GM12878 (cell line): ENCODE measurements around the gene HMCN2. TPM values are rescaled to one million over a fixed set of nuclear protein-coding genes. Genes with fewer than 3 reads are reported as not detected.

Experiments used
- ATAC-seq: fragments of 200-7000 bp; cut with Tn5 transposase; 3 replicates; pipeline ENCODE4 v1.9.1; 2020; ENCODE audit warnings: mild to moderate bottlenecking, moderate library complexity
- BruUV-seq: library from RNA; stranded (reverse); fragments of 400-500 nt; replicated peaks from 2 replicates; lab custom pipeline; 2021; lab: Mats Ljungman, UMichigan
- CTCF ChIA-PET: fragments of 300-600 bp; sonication (Branson Sonifier 250); formaldehyde crosslinking; extraction: SDS; loops from one replicate; lab custom pipeline; 2021; ENCODE audit warnings: inconsistent platforms; lab: Yijun Ruan, JAX
- POLR2A ChIA-PET: fragments of 350-600 bp; formaldehyde crosslinking; extraction: SDS; loops from one replicate; lab custom pipeline; 2021; ENCODE audit warnings: inconsistent platforms; lab: Charles Lee
- RAD21 ChIA-PET: fragments of 300-600 bp; sonication (Branson Sonifier 250); formaldehyde crosslinking; loops from one replicate; lab custom pipeline; 2023; ENCODE audit warnings: antibody characterized with exemption; ENCODE audit not compliant: unreplicated experiment; lab: Charles Lee
- SMC1A ChIA-PET: fragments of 300-600 bp; sonication (Branson Sonifier 250); formaldehyde crosslinking; loops from one replicate; lab custom pipeline; 2023; ENCODE audit not compliant: unreplicated experiment, uncharacterized antibody; lab: Charles Lee
- DNase-seq: peaks from one replicate; pipeline ENCODE4 v3.0.0-alpha.2; 2011; ENCODE audit warnings: low read depth, low spot score
- FAIRE-seq: peaks from 3 replicates; lab custom pipeline; 2011; peaks lifted over from hg19 to GRCh38; lab: Jason Lieb, UNC
- H2AFZ ChIP-seq: 2 replicates; pipeline ENCODE4 v1.6.0; 2011; ENCODE audit warnings: low read depth, low read length, control low read depth; ENCODE audit not compliant: control insufficient read depth
- H3K27ac ChIP-seq: 2 replicates; pipeline ENCODE4 v1.5.1; 2011; ENCODE audit warnings: control low read depth; ENCODE audit not compliant: control insufficient read depth, insufficient read depth
- H3K27me3 ChIP-seq, 2 experiments: replicated peaks in 1 of 2; 2 replicates each; pipeline versions ENCODE4 v1.6.0 to v1.6.1; 2011; ENCODE audit warnings: low read length in 1 of 2; ENCODE audit not compliant: control insufficient read depth in 2 of 2, insufficient read depth in 2 of 2
- H3K36me3 ChIP-seq, 2 experiments: 2 replicates each; pipeline ENCODE4 v1.5.1; 2011; ENCODE audit warnings: low read length in 1 of 2; ENCODE audit not compliant: control insufficient read depth in 2 of 2, insufficient read depth in 2 of 2
- H3K4me1 ChIP-seq: 2 replicates; pipeline ENCODE4 v1.6.1; 2011; ENCODE audit warnings: mild to moderate bottlenecking, low read length, moderate library complexity, mixed read lengths; ENCODE audit not compliant: control insufficient read depth, insufficient read depth
- H3K4me2 ChIP-seq: 2 replicates; pipeline ENCODE4 v1.6.0; 2011; ENCODE audit warnings: control low read depth; ENCODE audit not compliant: control insufficient read depth, insufficient read depth
- H3K4me3 ChIP-seq: fragments of 200-600 bp; sonication (generic); 2 replicates; pipeline ENCODE4 v1.5.1; 2016
- H3K79me2 ChIP-seq: 2 replicates; pipeline ENCODE4 v1.6.0; 2011; ENCODE audit warnings: low read length; ENCODE audit not compliant: control insufficient read depth, insufficient read depth
- H3K9ac ChIP-seq: 2 replicates; pipeline ENCODE4 v1.8.0; 2011; ENCODE audit warnings: low read length, control low read depth, mixed read lengths; ENCODE audit not compliant: control insufficient read depth, insufficient read depth
- H3K9me3 ChIP-seq: replicated peaks from 3 replicates; pipeline ENCODE4 v1.5.1; 2011; ENCODE audit warnings: mild to moderate bottlenecking, low read length; ENCODE audit not compliant: control insufficient read depth, insufficient read depth
- H4K20me1 ChIP-seq: 2 replicates; pipeline ENCODE4 v1.6.0; 2011; ENCODE audit not compliant: control insufficient read depth, insufficient read depth
- ATF2 ChIP-seq: IDR thresholded peaks from 2 replicates; pipeline ENCODE4 v1.6.1; 2012; ENCODE audit warnings: low read length, inconsistent platforms
- CHD2 ChIP-seq: IDR thresholded peaks from 2 replicates; pipeline ENCODE4 v1.6.1; 2011; ENCODE audit warnings: low read depth, low read length, improper control_type of control experiment, borderline replicate concordance
- FOXK2 ChIP-seq: fragments of 450-650 bp; IDR thresholded peaks from 2 replicates; pipeline ENCODE4 v1.6.1; 2017; ENCODE audit warnings: mild to moderate bottlenecking, moderate library complexity
- HDAC6 ChIP-seq: fragments of 200-600 bp; sonication (generic); IDR thresholded peaks from one replicate; pipeline ENCODE4 v1.8.0; 2017; ENCODE audit warnings: antibody characterized with exemption; ENCODE audit not compliant: unreplicated experiment
- POLR2AphosphoS5 ChIP-seq: IDR thresholded peaks from 2 replicates; pipeline ENCODE4 v1.6.1; 2011; ENCODE audit warnings: mild to moderate bottlenecking, low read length, inconsistent platforms
- RB1 ChIP-seq: fragments of 450-650 bp; formaldehyde crosslinking; IDR thresholded peaks from 2 replicates; pipeline ENCODE4 v1.6.1; 2017; ENCODE audit warnings: mild to moderate bottlenecking, borderline replicate concordance
- RELB ChIP-seq: fragments of 450-650 bp; IDR thresholded peaks from 2 replicates; pipeline ENCODE4 v1.6.1; 2017; ENCODE audit warnings: low read depth, mild to moderate bottlenecking, moderate library complexity
- SKIL ChIP-seq: fragments of 450-650 bp; IDR thresholded peaks from 2 replicates; pipeline ENCODE4 v1.6.1; 2017; ENCODE audit warnings: mild to moderate bottlenecking, low read depth, inconsistent platforms; ENCODE audit not compliant: poor library complexity, severe bottlenecking
- SMAD5 ChIP-seq: IDR thresholded peaks from 2 replicates; pipeline ENCODE4 v1.6.1; 2016; ENCODE audit warnings: antibody characterized with exemption, low read depth
- TBL1XR1 ChIP-seq: IDR thresholded peaks from 2 replicates; pipeline ENCODE4 v1.6.1; 2012; ENCODE audit warnings: low read depth, low read length, improper control_type of control experiment
- TCF12 ChIP-seq: IDR thresholded peaks from 2 replicates; pipeline ENCODE4 v1.6.1; 2011; ENCODE audit warnings: low read depth, mild to moderate bottlenecking, low read length
- ZNF274 ChIP-seq: IDR thresholded peaks from one replicate; pipeline ENCODE4 v1.8.0; 2011; ENCODE audit not compliant: insufficient read length, insufficient read depth
- WGBS: methylation state at CpG from one replicate; pipeline ENCODE4 v1.1.6; 2016; ENCODE audit warnings: low lambda C conversion rate; ENCODE audit not compliant: insufficient replicate concordance, insufficient coverage; ENCODE audit errors: missing lambda C conversion rate; 5-methylcytosine and 5-hydroxymethylcytosine counted together
- in situ Hi-C: fragments of 300-500 bp; cut with MboI; formaldehyde crosslinking; loops from 9 replicates; pipeline ENCODE4 v1.14.3; 2018; ENCODE audit warnings: mixed read lengths
- intact Hi-C: fragments of 100-400 bp; cut with micrococcal nuclease; formaldehyde crosslinking; loops from one replicate; pipeline ENCODE4 v1.14.2; 2022; ENCODE audit not compliant: unreplicated experiment
- polyA plus RNA-seq, 11 experiments: library from polyadenylated mRNA; depleted of rRNA in 4 of 11; unstranded in 6 of 11; stranded (reverse) in 5 of 11; fragments of >200 nt; fragmentation: Nextera tagmentation in 4 of 11; fragmentation: Illumina TruSeq in 1 of 11; extraction: Ambion mirVana in 4 of 11; extraction: Trizol in 1 of 11; gene quantifications; 1 replicate in 1 of 11; 2 replicates in 10 of 11; pipeline versions ENCODE4 v1.2.1 to v1.2.3, GENCODE V29; 2011 to 2016; ENCODE audit warnings: inconsistent platforms in 2 of 11, missing spikeins in 2 of 11, low read depth in 1 of 11
- total RNA-seq, 4 experiments: library from RNA; depleted of rRNA in 3 of 4; stranded (reverse); fragments of >200 nt in 3 of 4; fragmentation: Illumina TruSeq in 1 of 4; extraction: Trizol in 1 of 4; gene quantifications; 2 replicates each; pipeline versions ENCODE4 v1.2.1 to v1.2.3, GENCODE V29; 2013 to 2021

The HMCN2 gene
- total and polyA plus RNA-seq, 10 of the 15 experiments (the other 5 are each of a cell fraction or from before 2014, with no cell fraction given) = 0.04 TPM; not detected in 9

GRCh38 chr9:130229759-130230158 is 35.8 kb upstream of the HMCN2 start:
- FAIRE-seq = no peak
- ATAC-seq = no peak
- POLR2A ChIA-PET = interaction anchor here (1.3 kb wide), 1 partner anchor 121 kb away, joined by 11 read pairs; no protein-coding TSS in a partner anchor

More at GRCh38 chr9:130229759-130230158, 35.8 kb upstream of the HMCN2 start:
- in situ Hi-C loops (no loop called here), intact Hi-C loops (no loop called here)
- 51% methylated on average over 3 of the region's 3 CpGs for WGBS
- H3K4me3 ChIP-seq = no peak overlapping the region
- ChIA-PET CTCF (interaction anchor here (0.6 to 1.6 kb wide), 3 partner anchors 20 to 123 kb away, joined by 3 to 4 read pairs (median 3); no protein-coding TSS in a partner anchor), SMC1A (interaction anchor here (0.7 kb wide), 1 partner anchor 117 kb away, joined by 3 read pairs; no protein-coding TSS in a partner anchor), RAD21 (no interaction called here)
- no peaks in the 10 kb centered on the region; the same call in 2 of the 3 replicates for H3K9me3 ChIP-seq
- BruUV-seq = no TSS peak
- H3K4me2 ChIP-seq = no peak overlapping the region
- H3K79me2 ChIP-seq = no peaks in the 10 kb centered on the region
- no peak overlapping the region for H2AFZ ChIP-seq
- H4K20me1 ChIP-seq = no peaks in the 10 kb centered on the region
- DNase-seq = no peak
- no peak overlapping the region for H3K9ac ChIP-seq
- TF ChIP-seq ZNF274 (no peak), POLR2AphosphoS5 (no peak), HDAC6 (no peak), ATF2 (no peak), TBL1XR1 (no peak), TCF12 (no peak), FOXK2 (no peak), SMAD5 (no peak), CHD2 (no peak), SKIL (no peak), RELB (no peak), RB1 (no peak)
- H3K27me3 ChIP-seq = no peaks in the 10 kb centered on the region
- no peaks in the 10 kb centered on the region for H3K4me1 ChIP-seq
- no peak overlapping the region for H3K27ac ChIP-seq
- no peaks in the 10 kb centered on the region for H3K36me3 ChIP-seq
